Measurements from ENCODE around the gene SDC3. TPM values are rescaled to one million over a fixed set of nuclear protein-coding genes. Genes with fewer than 3 reads are reported as not detected.

Gene SDC3
- total and polyA plus RNA-seq, 2 donors (not counting 1 experiment from before 2014, with no cell fraction given) = 0.30 to 4.6 TPM

- intact Hi-C loops (cut with micrococcal nuclease) = no loop called here
- Histone ChIP-seq H3K27ac (ENCODE audit: low read length in 2 of 2) (no peak overlapping the region), H3K9ac (ENCODE audit: low read length) (no peak overlapping the region), H2AFZ (ENCODE audit: insufficient read depth, low read depth, low read length, poor library complexity, severe bottlenecking) (no peak overlapping the region), H3K4me3 (ENCODE audit: control extremely low read depth in 1 of 5, extremely low read depth in 1 of 5, insufficient read depth in 1 of 5, low read depth in 2 of 5, low read length in 4 of 5) (no peak overlapping the region), H3K79me2 (ENCODE audit: control insufficient read depth, insufficient read depth, low read length) (no peaks in the 10 kb centered on the region), H3K4me1 (ENCODE audit: control insufficient read depth in 2 of 2, insufficient read depth in 2 of 2, low read length in 2 of 2) (peaks cover 13 to 22% of the 10 kb centered on the region in 2 donors), H4K20me1 (ENCODE audit: control insufficient read depth, insufficient read depth, low read length, poor library complexity, severe bottlenecking) (no peaks in the 10 kb centered on the region), H3K36me3 (replicated peaks in 1 of 2; ENCODE audit: control extremely low read depth in 1 of 2, control insufficient read depth in 1 of 2, extremely low read depth in 1 of 2, insufficient read depth in 2 of 2, low read length in 1 of 2) (no peaks in the 10 kb centered on the region), H3K9me3 (ENCODE audit: control extremely low read depth in 1 of 3, control insufficient read depth in 2 of 3, insufficient read depth in 1 of 3, low read length in 2 of 3) (peaks cover 0 to 5% (median 0%) of the 10 kb centered on the region in 3 donors), H3K27me3 (replicated peaks in 1 of 4; ENCODE audit: control extremely low read depth in 1 of 4, control insufficient read depth in 3 of 4, insufficient read depth in 4 of 4, low read length in 3 of 4) (peaks cover 0 to 21% (median 11%) of the 10 kb centered on the region in 4 experiments), H3K4me2 (replicated peaks; ENCODE audit: low read depth, low read length, poor library complexity, severe bottlenecking) (no peak overlapping the region)
- TF ChIP-seq CTCF (IDR thresholded peaks at IDR 0.05) (no peak), EZH2 (IDR thresholded peaks at IDR 0.05; ENCODE audit: borderline replicate concordance, insufficient read depth, low read depth, low read length, poor library complexity, severe bottlenecking) (no peak)
- H3K4me3 Mint-ChIP-seq = no peak overlapping the region
- 73% methylated on average over 2 of the region's 6 CpGs for WGBS (ENCODE audit: insufficient coverage)
- ChIA-PET CTCF (interaction anchor here (0.9 kb wide), 1 partner anchor 40 kb away, joined by 3 read pairs; no protein-coding TSS in a partner anchor), POLR2A (no interaction called here)
- DNase-seq (no peak), ATAC-seq (ENCODE audit: low read depth) (no peak)
- peaks cover 22% of the 10 kb centered on the region for H3K4me1 Mint-ChIP-seq
- peaks cover 33% of the 10 kb centered on the region for H3K27me3 Mint-ChIP-seq
- no peak overlapping the region for H3K27ac Mint-ChIP-seq
- H3K9me3 Mint-ChIP-seq (ENCODE audit: insufficient read depth) = no peaks in the 10 kb centered on the region
These were observed 12.5 kb downstream of the SDC3 start for GRCh38 chr1:30895944-30896660.

GRCh38 chr1:30895382-30895943, 13.1 kb downstream of the SDC3 start:
- peaks cover 0 to 27% (median 10%) of the 10 kb centered on the region in 4 experiments for H3K27me3 ChIP-seq (replicated peaks in 1 of 4; ENCODE audit: control extremely low read depth in 1 of 4, control insufficient read depth in 3 of 4, insufficient read depth in 4 of 4, low read length in 3 of 4)
- POLR2A ChIA-PET = no interaction called here
- no peaks in the 10 kb centered on the region for H4K20me1 ChIP-seq (ENCODE audit: control insufficient read depth, insufficient read depth, low read length, poor library complexity, severe bottlenecking)
- Mint-ChIP-seq H3K4me3 (no peak overlapping the region), H3K4me1 (peaks cover 22% of the 10 kb centered on the region), H3K27me3 (peaks cover 33% of the 10 kb centered on the region), H3K9me3 (ENCODE audit: insufficient read depth) (no peaks in the 10 kb centered on the region), H3K27ac (no peak overlapping the region)
- H3K79me2 ChIP-seq (ENCODE audit: control insufficient read depth, insufficient read depth, low read length) = no peaks in the 10 kb centered on the region
- H3K4me2 ChIP-seq (replicated peaks; ENCODE audit: low read depth, low read length, poor library complexity, severe bottlenecking) = no peak overlapping the region
- no peak for DNase-seq
- no peak overlapping the region for H3K4me3 ChIP-seq (ENCODE audit: control extremely low read depth in 1 of 5, extremely low read depth in 1 of 5, insufficient read depth in 1 of 5, low read depth in 2 of 5, low read length in 4 of 5)
- peaks cover 0 to 7% (median 0%) of the 10 kb centered on the region in 3 donors for H3K9me3 ChIP-seq (ENCODE audit: control extremely low read depth in 1 of 3, control insufficient read depth in 2 of 3, insufficient read depth in 1 of 3, low read length in 2 of 3)
- intact Hi-C loops (cut with micrococcal nuclease) = no loop called here
- no peak overlapping the region for H3K27ac ChIP-seq (ENCODE audit: low read length in 2 of 2)
- peaks cover 13 to 22% of the 10 kb centered on the region in 2 donors for H3K4me1 ChIP-seq (ENCODE audit: control insufficient read depth in 2 of 2, insufficient read depth in 2 of 2, low read length in 2 of 2)
- TF ChIP-seq CTCF (IDR thresholded peaks at IDR 0.05) = no peak
- no peak for TF ChIP-seq EZH2 (IDR thresholded peaks at IDR 0.05; ENCODE audit: borderline replicate concordance, insufficient read depth, low read depth, low read length, poor library complexity, severe bottlenecking)
- H3K36me3 ChIP-seq (replicated peaks in 1 of 2; ENCODE audit: control extremely low read depth in 1 of 2, control insufficient read depth in 1 of 2, extremely low read depth in 1 of 2, insufficient read depth in 2 of 2, low read length in 1 of 2) = no peaks in the 10 kb centered on the region
- 75% methylated on average over 5 of the region's 6 CpGs for WGBS (ENCODE audit: insufficient coverage)
- no peak overlapping the region for H2AFZ ChIP-seq (ENCODE audit: insufficient read depth, low read depth, low read length, poor library complexity, severe bottlenecking)
- H3K9ac ChIP-seq (ENCODE audit: low read length) = no peak overlapping the region
- CTCF ChIA-PET = interaction anchor here (0.9 kb wide), 1 partner anchor 39 kb away, joined by 3 read pairs; no protein-coding TSS in a partner anchor
- no peak for ATAC-seq (ENCODE audit: low read depth)

All from B cell (primary cell).